Measurements from ENCODE around the gene ZNF527.
"Not testable (repeated sequence)": the region's sequence is repeated elsewhere in the genome, so short reads cannot be mapped to it uniquely, and the experiment has no call there.

ZNF527 gene

GRCh38 chr19:37370880-37371661 is at the start of gene ZNF527:
Gene ZNF527, plus strand, starts transcription at chr19:37371099. Its CDS starts 3,100 bp downstream, at chr19:37374199.
- DNase-seq: peak; percentile 95 to 96

GRCh38 chr19:37329686-37330085 is 41.2 kb upstream of the ZNF527 start:
- DNase-seq: no peak

GRCh38 chr19:37332839-37333238 is 38.1 kb upstream of the ZNF527 start:
- no peak for DNase-seq

GRCh38 chr19:37333457-37333856 is 37.4 kb upstream of the ZNF527 start:
- no peak for DNase-seq

- peak; percentile 82 to 86 for DNase-seq
Observed at GRCh38 chr19:37334179-37335071, 36.5 kb upstream of the ZNF527 start.

- DNase-seq: no peak
Observed at GRCh38 chr19:37342753-37343152, 28.1 kb upstream of the ZNF527 start.

GRCh38 chr19:37346091-37346490 is 24.8 kb upstream of the ZNF527 start:
- no peak for DNase-seq

GRCh38 chr19:37348060-37348459 is 22.8 kb upstream of the ZNF527 start:
- DNase-seq: no peak

- DNase-seq: no peak
Observed at GRCh38 chr19:37353968-37354367, 16.9 kb upstream of the ZNF527 start.

GRCh38 chr19:37355901-37356300 is 15.0 kb upstream of the ZNF527 start:
- DNase-seq: no peak

GRCh38 chr19:37361994-37362393 is 8.9 kb upstream of the ZNF527 start:
- no peak for DNase-seq

GRCh38 chr19:37362733-37363132 is 8.2 kb upstream of the ZNF527 start:
- DNase-seq: no peak

GRCh38 chr19:37370386-37370879 is 466 bp upstream of the ZNF527 start:
- DNase-seq: not testable (repeated sequence)

- DNase-seq: no peak
Observed at GRCh38 chr19:37389234-37389633, 18.3 kb downstream of the ZNF527 start.

- DNase-seq: not testable (repeated sequence)
Observed at GRCh38 chr19:37391399-37391798, 20.5 kb downstream of the ZNF527 start.

GRCh38 chr19:37401078-37401477 is 30.2 kb downstream of the ZNF527 start:
- DNase-seq: no peak

- DNase-seq: no peak
Observed at GRCh38 chr19:37403403-37403802, 32.5 kb downstream of the ZNF527 start.

GRCh38 chr19:37406140-37406846 is 35.4 kb downstream of the ZNF527 start:
- not testable (repeated sequence) for DNase-seq

GRCh38 chr19:37412700-37413099 is 41.8 kb downstream of the ZNF527 start:
- DNase-seq: no peak

- no peak for DNase-seq
Observed at GRCh38 chr19:37413313-37414084, 42.6 kb downstream of the ZNF527 start.

Data from activated CD4-positive, alpha-beta T cell treated with anti-CD3 and anti-CD28 coated beads for 4 hours (primary cell).